Activated CD4-positive, alpha-beta T cell treated with anti-CD3 and anti-CD28 coated beads for 24 hours (primary cell): ENCODE measurements around the gene HS3ST4.
"Not testable (repeated sequence)": the region's sequence is repeated elsewhere in the genome, so short reads cannot be mapped to it uniquely, and the experiment has no call there.

Source experiments
- DNase-seq, 2 donors: peaks; one replicate each; pipeline ENCODE4 v3.0.0-alpha.2; 2020; ENCODE audit warnings: low read depth in 2 of 2

Gene HS3ST4

GRCh38 chr16:25988882-25989281 is 297.1 kb downstream of the HS3ST4 start:
- DNase-seq: no peak

DNA sequence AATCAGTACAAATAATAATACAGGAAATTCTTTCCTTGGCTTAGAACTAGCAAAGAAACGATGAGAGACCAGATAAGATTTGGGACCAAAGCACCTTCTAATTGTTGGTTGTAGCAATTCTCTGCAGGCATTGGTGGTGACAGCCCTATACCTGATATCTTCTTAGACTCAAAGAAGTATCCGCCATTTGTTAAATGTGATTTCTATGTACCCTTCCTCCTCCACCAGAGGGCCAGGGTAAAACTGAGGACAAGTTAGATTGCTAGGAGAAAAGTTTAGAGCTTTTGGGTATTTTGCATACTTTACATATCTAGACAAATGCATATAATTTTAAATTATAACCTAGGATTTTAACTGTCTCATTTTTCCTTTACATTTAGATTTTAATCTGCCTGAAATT is 304.3 kb downstream of the HS3ST4 start:
- DNase-seq: no peak

DNA sequence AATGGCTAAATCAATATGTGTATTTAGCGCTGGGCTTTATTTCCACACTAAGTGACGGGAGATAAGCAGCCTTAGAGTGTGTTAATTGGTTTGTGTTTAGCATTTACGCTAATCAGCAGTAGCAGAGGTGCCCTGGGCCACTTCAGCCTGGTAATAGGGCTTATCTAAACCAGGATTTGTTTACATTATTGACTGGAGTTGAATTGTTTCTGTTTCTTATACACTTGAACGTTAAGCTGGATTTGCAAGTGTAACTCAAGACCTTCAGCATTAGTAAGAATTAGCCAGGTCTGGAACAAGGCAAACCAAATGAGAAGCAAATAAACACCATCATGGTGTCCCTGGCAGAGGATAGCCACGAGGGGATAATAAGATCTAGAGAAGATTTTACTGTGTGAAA is 313.6 kb downstream of the HS3ST4 start:
- no peak for DNase-seq

DNA sequence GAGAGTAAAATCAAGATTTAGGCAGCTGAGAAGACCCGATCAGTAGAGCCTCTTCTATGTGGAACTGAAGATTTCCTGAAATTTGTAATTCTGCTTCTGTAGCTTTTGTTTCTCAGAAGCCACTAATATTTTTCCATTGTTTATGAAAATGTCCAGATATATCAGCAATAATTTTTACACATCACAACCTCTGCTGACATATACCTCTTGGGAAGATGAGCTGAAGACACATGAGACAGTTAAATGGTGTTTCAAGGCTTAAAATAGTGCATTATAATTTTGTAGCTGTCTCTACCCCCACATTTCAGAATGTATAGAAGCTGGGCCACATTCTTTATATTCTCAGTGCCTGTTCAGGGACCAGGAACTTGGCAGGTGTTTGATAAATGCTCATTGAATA is 320.6 kb downstream of the HS3ST4 start:
- no peak for DNase-seq

DNA sequence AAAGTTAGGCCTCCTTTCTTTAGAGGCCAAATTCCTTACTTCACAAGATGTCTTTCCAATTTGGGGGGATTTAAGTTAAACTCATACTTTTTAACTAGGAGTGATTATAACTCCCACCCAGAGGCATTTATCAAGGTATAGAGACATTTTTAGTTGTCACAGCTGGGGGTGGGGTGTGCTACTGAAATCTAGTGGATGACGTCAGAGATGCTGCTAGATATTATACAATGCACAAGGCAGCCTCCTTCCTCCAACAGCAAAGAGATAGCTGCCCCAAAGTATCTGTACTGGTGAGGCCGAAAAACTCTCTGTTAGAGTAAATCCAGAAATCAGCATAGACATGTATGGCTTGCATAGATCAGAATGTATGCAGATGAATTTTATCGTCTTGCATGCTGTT is 324.0 kb downstream of the HS3ST4 start:
- DNase-seq: no peak

DNA sequence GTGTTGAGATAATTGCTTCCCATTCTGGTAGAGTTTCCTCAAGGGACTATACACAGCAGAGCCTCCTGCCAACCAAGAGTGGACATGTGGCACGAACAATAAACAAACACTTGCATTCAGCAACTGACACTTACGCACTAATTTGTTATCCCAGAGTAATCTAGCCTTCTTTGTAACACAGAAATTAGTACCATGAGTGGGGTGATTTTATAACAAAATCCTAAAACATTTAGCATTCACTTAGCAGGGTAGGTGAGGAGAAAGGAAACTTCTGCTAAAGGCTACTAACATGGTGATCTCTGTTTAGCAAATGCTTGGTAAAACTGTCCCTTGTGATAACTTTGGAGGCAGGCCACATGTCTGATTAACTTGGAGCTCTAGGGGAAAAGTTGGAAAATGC is 325.2 kb downstream of the HS3ST4 start:
- DNase-seq: no peak

DNA sequence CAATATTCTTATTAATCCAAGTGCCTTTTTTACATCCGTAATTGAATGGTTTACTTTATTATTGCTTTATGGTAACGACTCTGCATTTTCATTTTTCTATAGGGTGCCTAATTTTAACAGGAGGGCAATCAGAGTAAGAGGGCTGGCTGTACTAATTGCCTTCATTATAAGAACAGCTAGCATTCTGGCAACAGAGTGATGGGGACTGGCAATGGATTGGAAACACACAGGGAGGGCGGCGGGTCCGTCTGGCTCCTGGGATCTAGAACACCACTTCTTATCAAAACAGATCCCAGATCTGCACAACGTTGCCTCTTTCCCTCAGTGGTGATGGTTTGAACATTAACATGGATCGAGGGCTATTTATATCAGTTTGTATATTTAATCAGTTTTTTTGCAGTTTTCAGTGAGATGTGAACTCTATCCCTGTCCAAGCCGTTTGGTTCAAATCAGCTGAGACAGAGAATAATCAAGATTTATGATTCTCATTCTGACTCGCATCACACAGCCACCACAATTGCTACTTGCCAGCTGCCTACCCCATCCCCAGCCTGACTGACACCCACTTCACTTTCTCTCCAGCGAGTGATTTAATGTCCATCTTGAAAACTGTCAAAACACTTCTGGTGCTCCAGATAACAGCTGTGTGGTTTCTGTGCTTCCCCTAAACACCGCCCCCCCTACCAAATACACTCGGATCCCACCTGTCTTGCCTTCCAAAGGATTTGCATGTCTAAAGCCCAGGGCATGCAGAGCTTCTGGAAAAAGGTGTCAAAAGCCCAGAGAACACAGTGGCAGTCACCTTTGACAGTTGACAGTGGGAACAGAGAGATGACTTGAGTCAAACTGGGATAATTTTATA is 327.9 kb downstream of the HS3ST4 start:
- no peak for DNase-seq

- no peak for DNase-seq
Observed at GRCh38 chr16:26026709-26027450, 335.1 kb downstream of the HS3ST4 start.

GRCh38 chr16:26031286-26031685 is 339.5 kb downstream of the HS3ST4 start:
- no peak for DNase-seq

GRCh38 chr16:26032661-26033060 is 340.9 kb downstream of the HS3ST4 start:
- not testable (repeated sequence) for DNase-seq

DNA sequence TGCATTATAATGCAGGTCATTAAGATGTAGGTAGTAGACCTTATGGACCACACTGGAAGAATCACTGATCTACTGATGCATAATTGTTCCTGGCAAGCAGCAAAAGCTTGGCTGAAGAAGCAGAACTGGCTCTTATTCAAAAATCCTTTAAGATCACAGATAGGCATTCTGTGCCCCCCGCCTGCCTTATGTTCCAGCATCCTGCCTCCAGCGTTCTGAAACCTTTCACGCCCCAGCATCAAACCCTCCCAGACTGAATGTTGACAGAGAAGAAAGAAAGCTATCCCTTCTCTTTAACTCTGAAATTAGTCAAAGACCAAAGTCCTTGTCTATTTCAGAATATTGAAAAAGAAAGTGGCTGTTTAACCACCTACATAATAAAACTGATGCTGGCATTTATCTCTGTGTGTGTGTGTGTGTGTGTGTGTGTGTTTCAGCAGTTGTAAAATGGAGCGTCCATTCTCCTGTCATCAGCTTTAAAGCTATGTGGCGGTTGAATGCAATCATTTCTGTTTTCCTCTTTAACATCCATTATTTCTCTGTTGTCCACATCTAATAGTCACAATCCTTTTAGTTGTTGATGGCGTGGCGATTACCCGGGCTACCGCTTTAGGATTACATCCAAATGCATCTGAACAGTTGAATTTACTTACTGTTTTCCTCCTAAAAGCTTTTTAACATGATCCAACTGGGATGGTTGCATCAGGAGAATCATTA is 350.4 kb downstream of the HS3ST4 start:
- no peak for DNase-seq

- no peak for DNase-seq
Observed at GRCh38 chr16:26050472-26050871, 358.7 kb downstream of the HS3ST4 start.

- DNase-seq: no peak
Observed at GRCh38 chr16:26051063-26051462, 359.3 kb downstream of the HS3ST4 start.

DNA sequence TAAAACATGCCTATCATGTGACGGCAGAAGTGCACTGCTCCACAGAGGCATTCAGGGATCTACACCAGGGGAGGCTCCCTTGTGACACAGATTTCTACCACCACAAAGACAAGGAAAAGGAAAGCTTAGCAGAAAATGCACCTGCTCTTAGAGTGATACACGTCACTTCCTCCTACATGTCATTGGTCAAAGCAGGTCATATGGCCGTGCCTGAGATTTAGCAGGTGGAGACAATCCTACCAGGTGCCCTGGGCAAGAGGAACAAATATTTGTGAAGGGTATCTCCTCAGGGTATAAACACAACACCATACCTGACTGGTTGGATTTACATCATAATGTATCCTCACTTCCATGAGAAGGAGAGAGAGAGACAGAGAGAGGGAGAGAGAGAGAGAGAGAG is 362.1 kb downstream of the HS3ST4 start:
- no peak for DNase-seq

GRCh38 chr16:26058326-26058725 is 366.6 kb downstream of the HS3ST4 start:
- DNase-seq: no peak

GRCh38 chr16:26070302-26071100 is 378.7 kb downstream of the HS3ST4 start:
- no peak for DNase-seq

DNA sequence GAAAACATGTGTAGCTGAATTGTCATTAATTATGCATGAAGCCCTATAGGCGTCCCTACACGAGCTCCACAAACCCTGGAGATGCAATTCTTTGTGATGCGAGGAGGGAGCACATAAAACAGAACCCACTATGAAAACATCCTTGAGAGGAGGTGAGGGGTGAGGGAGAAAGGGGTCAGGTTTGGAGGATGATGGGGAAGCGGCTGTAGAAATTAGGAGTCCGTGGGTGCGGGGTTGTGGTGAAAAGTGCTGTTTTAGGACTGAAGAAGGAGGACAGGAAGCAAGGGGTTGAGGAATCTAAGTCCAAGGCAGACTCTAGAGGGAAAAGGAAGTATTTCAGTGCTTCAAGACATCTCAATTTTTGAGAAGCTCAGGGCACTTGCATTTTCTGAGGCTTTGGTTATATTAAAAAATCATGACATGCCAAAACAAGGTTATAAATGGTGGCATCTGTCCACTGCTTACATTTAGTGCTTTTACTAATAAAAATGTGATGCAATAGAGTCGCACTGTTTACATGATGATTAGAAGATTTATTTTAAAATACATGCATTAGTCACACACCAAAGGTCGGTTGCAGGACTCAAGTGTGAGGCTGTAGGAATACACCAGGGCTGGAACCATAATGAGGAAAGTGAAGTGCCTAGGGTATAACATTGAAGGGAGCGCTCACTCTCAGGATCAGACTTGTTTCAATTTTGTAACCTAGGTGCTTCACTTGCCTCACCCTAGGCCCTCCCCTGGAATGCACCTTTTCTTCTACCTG is 379.5 kb downstream of the HS3ST4 start:
- DNase-seq: no peak

DNA sequence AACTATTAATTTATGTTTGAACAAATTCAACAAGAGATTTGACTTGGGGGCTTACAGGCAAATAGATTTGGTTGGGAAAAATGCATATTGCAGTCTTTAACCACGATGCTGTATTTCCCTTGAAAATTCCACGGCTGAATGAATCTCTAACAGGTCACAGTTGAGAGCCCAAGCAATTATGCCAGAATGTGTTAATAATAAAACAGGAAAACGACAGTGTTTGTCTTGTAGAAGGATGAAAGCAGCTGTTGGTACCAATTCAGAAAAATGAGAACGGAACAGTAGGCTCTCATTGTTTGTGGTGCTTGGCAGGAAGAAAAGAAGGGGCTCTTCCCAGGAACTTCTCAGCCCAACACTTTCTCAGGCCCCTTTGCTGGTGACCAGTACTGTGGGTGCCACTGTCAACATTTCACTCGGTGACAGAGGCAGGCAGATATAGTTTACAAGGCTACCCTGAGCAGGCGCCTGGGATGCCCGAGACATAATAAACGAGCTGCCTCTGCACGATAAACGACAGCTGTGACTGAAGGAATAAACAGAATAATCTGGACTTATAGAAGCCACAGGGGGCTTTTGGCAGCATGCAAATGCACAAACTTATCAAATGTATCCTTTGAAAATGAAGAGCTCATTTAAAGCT is 387.1 kb downstream of the HS3ST4 start:
- no peak for DNase-seq

GRCh38 chr16:26087091-26087490 is 395.3 kb downstream of the HS3ST4 start:
- no peak for DNase-seq

- no peak for DNase-seq
Observed at GRCh38 chr16:26091511-26091910, 399.8 kb downstream of the HS3ST4 start.
